GM06990 (cell line): ENCODE data around the gene FOSL1.
A peak's percentile ranks its signal among the peaks of the same experiment; 100 is the strongest.

Source experiments
- DNase-seq: peaks from one replicate; pipeline ENCODE4 v3.0.0-alpha.2; 2011; ENCODE audit not compliant: insufficient read length; ENCODE audit errors: extremely low read depth
- H3K27me3 ChIP-seq: replicated peaks from 2 replicates; pipeline ENCODE4 v1.6.0; 2011; ENCODE audit warnings: low read length; ENCODE audit not compliant: control insufficient read depth, insufficient read depth
- H3K36me3 ChIP-seq: 2 replicates; pipeline ENCODE4 v1.5.1; 2011; ENCODE audit warnings: low read length; ENCODE audit not compliant: control insufficient read depth, insufficient read depth
- H3K4me3 ChIP-seq: replicated peaks from 2 replicates; pipeline ENCODE4 v1.5.1; 2011; ENCODE audit warnings: low read depth, mild to moderate bottlenecking, control low read depth, low read length
- CTCF ChIP-seq: IDR thresholded peaks from 2 replicates; pipeline ENCODE4 v1.5.1; 2011; ENCODE audit warnings: low read length, control low read depth, mild to moderate bottlenecking, inconsistent platforms; ENCODE audit not compliant: insufficient read depth, poor library complexity, severe bottlenecking

The FOSL1 gene

GRCh38 chr11:65900125-65900898 lies at the start of gene FOSL1:
FOSL1 (minus strand) TSS chr11:65900388; CDS start chr11:65900339, 49 bp downstream.
- no peak for TF ChIP-seq CTCF
- no peaks in the 10 kb centered on the region; the same call in 1 of the 2 replicates for H3K27me3 ChIP-seq
- no peaks in the 10 kb centered on the region; the same call in none of the 2 replicates for H3K36me3 ChIP-seq
- DNase-seq = peak; percentile 93
- peak within 1 kb of the TSS; percentile 89 for H3K4me3 ChIP-seq

- no peak for DNase-seq
- Histone ChIP-seq H3K36me3 (no peaks in the 10 kb centered on the region), H3K4me3 (no peak overlapping the region), H3K27me3 (no peaks in the 10 kb centered on the region)
- TF ChIP-seq CTCF = no peak
Observed at GRCh38 chr11:65947603-65948125, 47.5 kb upstream of the FOSL1 start.

- no peak for TF ChIP-seq CTCF
- no peaks in the 10 kb centered on the region for H3K36me3 ChIP-seq
- no peaks in the 10 kb centered on the region for H3K27me3 ChIP-seq
- no peak overlapping the region for H3K4me3 ChIP-seq
- no peak for DNase-seq
Observed at GRCh38 chr11:65947133-65947532, 46.9 kb upstream of the FOSL1 start.

GRCh38 chr11:65946655-65947054 lies 46.5 kb upstream of the FOSL1 start:
- H3K36me3 ChIP-seq = no peaks in the 10 kb centered on the region
- no peaks in the 10 kb centered on the region for H3K27me3 ChIP-seq
- DNase-seq = no peak
- H3K4me3 ChIP-seq = no peak overlapping the region
- TF ChIP-seq CTCF = no peak

GRCh38 chr11:65945941-65946558 lies 45.9 kb upstream of the FOSL1 start:
- Histone ChIP-seq H3K27me3 (no peaks in the 10 kb centered on the region), H3K4me3 (no peak overlapping the region), H3K36me3 (no peaks in the 10 kb centered on the region)
- TF ChIP-seq CTCF = no peak
- DNase-seq = no peak
